ENCODE measurements around the gene POLR3B. TPM values are rescaled to one million over a fixed set of nuclear protein-coding genes. Genes with fewer than 3 reads are reported as not detected.

Gene POLR3B
- total RNA-seq, 2 experiments from 2014 or later: 4.7 TPM

DNA sequence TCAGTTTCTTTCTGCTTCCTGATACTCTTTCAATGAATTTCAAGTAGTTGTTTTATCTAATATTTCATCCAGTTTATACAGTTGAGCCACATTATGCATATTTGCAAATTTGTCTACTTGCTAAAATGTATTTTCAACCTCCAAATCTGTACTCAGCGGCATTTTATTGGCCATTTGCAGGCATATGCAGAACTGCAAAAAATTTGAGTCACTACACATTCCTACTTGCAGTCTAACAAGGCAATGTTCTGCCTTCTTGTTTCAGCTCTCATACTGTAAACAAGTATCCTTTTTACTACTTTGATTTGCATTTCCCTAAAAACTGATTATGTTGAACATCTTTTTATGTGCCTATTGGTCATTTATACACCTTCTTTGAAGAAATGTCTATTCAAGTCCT, 55.0 kb downstream of the POLR3B start:
- POLR2A ChIA-PET: no interaction called here
- H3K27ac Mint-ChIP-seq: no peak overlapping the region
- ATAC-seq (ENCODE audit: low read depth): no peak

DNA sequence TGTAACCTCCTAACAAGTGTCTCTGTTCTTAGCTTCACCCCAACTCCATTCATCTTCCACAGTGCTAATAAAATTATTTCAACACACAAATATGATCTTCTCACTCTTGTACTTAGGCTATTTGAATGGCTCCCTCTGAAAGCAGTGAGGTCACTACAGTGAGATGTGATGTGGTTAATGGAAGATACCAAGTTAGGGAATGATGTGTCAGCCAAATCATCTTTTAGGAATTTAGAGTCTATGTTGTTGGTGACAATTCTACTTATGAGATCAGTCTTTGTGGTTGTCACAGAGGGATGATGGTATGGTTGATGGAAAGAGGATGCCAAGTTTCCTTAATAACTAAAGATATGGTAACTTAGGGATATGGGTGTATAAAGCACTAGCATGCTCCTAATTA, 57.6 kb downstream of the POLR3B start:
- ATAC-seq (ENCODE audit: low read depth) (no peak), DNase-seq (no peak)
- Mint-ChIP-seq H3K27ac (no peak overlapping the region), H3K27me3 (no peaks in the 10 kb centered on the region), H3K36me3 (peaks cover 4% of the 10 kb centered on the region), H3K9me3 (no peaks in the 10 kb centered on the region), H3K4me1 (no peaks in the 10 kb centered on the region), H3K4me3 (no peak overlapping the region)
- POLR2A ChIA-PET: no interaction called here

More for the DNA sequence above, 55.0 kb downstream of the POLR3B start:
- Mint-ChIP-seq H3K36me3 (peaks cover 6% of the 10 kb centered on the region), H3K9me3 (no peaks in the 10 kb centered on the region), H3K4me1 (peaks cover 2% of the 10 kb centered on the region), H3K27me3 (no peaks in the 10 kb centered on the region), H3K4me3 (no peak overlapping the region)
- DNase-seq: no peak

DNA sequence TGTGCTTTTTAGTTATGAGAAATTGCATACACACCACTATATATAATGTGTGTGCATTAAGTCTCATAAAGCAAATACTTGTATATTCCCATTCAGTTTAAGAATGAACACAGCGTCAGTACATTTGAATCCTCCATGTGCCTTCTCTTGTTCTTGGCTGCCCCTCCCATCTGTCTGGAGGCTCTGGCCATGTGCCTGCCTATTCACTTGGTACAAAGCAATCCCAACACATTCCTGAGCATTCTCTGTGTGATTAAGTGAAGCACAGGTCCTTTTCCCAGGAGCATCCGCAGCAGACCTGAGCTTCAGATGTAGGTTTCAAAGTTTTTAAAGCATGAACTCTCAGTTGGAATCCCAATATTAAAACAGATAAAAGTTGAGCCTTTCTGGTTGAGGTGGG, 58.7 kb downstream of the POLR3B start:
- no peak overlapping the region for H3K27ac Mint-ChIP-seq
- POLR2A ChIA-PET: no interaction called here
- peaks cover 4% of the 10 kb centered on the region for H3K36me3 Mint-ChIP-seq
- H3K9me3 Mint-ChIP-seq: no peaks in the 10 kb centered on the region
- no peaks in the 10 kb centered on the region for H3K27me3 Mint-ChIP-seq
- ATAC-seq (ENCODE audit: low read depth) (no peak), DNase-seq (no peak)
- no peaks in the 10 kb centered on the region for H3K4me1 Mint-ChIP-seq
- no peak overlapping the region for H3K4me3 Mint-ChIP-seq

DNA sequence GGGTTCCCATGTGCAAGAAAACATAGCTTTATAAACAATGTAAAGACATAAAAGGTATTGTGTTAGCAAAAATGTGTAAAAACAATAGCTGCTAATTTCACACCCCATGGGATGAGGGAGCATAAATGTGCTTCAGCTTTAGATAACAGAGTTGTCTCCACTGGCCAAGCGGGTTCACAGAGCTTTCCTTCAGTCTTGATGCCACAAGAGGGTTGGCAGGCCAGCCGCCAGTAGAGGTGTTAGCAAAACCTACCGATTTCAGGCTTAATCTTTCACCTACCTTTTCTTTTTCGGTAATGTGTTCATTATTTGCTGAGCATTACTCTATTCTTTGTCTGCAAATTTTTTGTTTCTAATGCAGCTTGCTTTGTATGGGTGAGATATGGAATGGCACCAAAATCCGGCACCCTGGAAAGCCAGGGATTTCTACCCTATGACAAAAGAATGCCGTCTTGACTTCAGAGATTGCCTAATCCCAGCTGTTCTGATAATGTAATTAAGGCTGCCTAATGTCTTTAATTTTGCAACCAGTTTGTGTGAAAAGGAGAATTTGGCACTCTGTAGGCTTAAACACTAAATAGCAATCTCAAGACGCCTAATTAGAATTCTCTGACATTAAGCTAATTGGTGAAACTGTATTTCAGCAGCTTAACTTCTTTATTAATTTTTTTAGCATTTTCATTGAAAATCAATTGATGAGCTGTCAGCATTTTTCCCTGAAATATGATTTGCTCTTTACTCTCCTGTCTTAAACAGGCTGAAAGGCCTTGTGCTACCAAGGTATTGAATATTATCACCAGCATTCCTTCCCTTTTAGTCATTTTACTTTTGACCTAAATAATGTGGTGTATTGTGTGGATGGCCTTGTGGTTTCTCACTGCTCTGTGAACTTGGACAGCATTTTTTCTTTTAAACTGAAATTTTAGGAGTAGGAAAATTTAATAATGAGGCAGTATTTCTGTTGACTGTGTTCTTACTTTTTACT, 60.7 kb downstream of the POLR3B start:
- no peaks in the 10 kb centered on the region for H3K4me1 Mint-ChIP-seq
- POLR2A ChIA-PET: no interaction called here
- no peaks in the 10 kb centered on the region for H3K27me3 Mint-ChIP-seq
- H3K36me3 Mint-ChIP-seq: peaks cover 6% of the 10 kb centered on the region
- no peak overlapping the region for H3K27ac Mint-ChIP-seq
- H3K4me3 Mint-ChIP-seq: no peak overlapping the region
- ATAC-seq (ENCODE audit: low read depth): no peak
- H3K9me3 Mint-ChIP-seq: no peaks in the 10 kb centered on the region
- no peak for DNase-seq

DNA sequence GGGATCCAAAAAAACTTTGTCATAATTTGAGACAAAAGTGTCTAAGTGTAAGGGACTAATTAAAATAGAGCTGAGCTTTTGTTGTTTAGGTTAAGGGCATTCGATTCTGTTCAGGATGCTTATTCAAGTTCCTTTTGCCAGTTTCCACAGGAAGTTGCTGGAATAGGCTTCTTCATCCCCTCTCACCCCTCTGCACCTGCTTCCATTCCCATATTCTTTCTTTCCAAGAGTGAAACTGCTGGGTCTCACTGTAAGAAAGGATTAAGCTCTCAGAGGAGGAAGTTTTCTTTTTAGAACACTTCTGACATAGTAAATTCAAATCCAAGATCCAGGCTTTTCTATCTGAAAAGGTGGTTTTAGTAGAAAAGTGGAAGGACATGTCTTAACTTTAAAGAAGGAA, 61.4 kb downstream of the POLR3B start:
- H3K4me1 Mint-ChIP-seq: no peaks in the 10 kb centered on the region
- POLR2A ChIA-PET: no interaction called here
- DNase-seq (no peak), ATAC-seq (ENCODE audit: low read depth) (no peak)
- no peak overlapping the region for H3K4me3 Mint-ChIP-seq
- no peak overlapping the region for H3K27ac Mint-ChIP-seq
- no peaks in the 10 kb centered on the region for H3K9me3 Mint-ChIP-seq
- H3K27me3 Mint-ChIP-seq: no peaks in the 10 kb centered on the region
- peaks cover 6% of the 10 kb centered on the region for H3K36me3 Mint-ChIP-seq

DNA sequence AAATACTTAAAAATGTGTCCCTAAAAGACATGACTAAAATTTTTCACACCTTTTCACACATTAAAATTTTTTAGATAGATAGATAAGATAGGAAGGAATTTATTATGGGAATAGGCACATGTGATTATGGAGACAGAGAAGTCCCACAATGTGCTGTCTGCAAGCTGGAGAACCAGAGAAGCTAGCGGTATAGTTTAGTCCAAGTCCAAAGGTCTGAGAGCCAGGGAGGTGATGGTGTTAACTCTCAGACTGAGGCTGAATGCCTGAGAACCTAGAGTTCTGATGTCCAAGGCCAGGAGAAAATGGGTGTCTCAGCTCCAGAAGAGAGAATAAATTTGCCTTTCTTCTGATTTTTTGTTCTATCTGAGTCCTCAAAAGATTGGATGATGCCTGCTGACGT, 65.7 kb downstream of the POLR3B start:
- Mint-ChIP-seq H3K27ac (no peak overlapping the region), H3K36me3 (peaks cover 1% of the 10 kb centered on the region), H3K27me3 (no peaks in the 10 kb centered on the region), H3K4me3 (no peak overlapping the region), H3K9me3 (no peaks in the 10 kb centered on the region), H3K4me1 (no peaks in the 10 kb centered on the region)
- ATAC-seq (ENCODE audit: low read depth) (no peak), DNase-seq (no peak)
- POLR2A ChIA-PET: no interaction called here

DNA sequence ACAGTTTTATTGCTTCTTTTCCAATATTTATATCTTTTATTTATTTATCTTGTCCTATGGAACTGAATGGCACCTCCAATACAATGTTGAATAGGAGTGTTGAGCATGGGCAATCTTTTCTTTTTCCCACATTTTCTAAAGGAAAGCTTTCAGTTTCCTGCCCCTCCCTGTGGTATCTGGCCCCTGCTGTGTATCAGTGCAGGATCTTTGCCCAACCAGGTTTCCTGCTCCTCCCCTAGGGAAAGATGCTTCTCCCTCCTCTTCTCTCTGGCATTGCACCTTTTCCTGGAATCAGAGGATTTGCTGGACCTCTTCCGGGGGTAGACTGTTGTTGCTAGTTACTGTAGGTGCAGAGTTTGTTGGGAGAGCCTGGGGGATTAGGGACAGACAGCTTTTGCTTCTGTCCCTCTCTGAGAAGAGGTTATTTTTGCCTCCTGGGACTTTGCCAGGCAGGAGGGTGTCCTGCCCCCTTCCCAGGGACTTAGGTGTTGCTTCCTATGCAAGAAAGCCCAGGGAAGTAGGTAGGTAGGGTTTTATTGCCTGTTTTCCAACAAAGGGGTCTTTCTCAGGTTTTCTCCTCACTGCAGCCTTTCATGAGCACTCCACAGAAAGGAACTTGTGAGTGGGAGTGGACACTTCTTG, 67.6 kb downstream of the POLR3B start:
- no peaks in the 10 kb centered on the region for H3K9me3 Mint-ChIP-seq
- H3K4me1 Mint-ChIP-seq: no peaks in the 10 kb centered on the region
- no peak overlapping the region for H3K4me3 Mint-ChIP-seq
- no peak overlapping the region for H3K27ac Mint-ChIP-seq
- ATAC-seq (ENCODE audit: low read depth) (no peak), DNase-seq (no peak)
- POLR2A ChIA-PET: no interaction called here
- H3K27me3 Mint-ChIP-seq: no peaks in the 10 kb centered on the region
- H3K36me3 Mint-ChIP-seq: peaks cover 6% of the 10 kb centered on the region

DNA sequence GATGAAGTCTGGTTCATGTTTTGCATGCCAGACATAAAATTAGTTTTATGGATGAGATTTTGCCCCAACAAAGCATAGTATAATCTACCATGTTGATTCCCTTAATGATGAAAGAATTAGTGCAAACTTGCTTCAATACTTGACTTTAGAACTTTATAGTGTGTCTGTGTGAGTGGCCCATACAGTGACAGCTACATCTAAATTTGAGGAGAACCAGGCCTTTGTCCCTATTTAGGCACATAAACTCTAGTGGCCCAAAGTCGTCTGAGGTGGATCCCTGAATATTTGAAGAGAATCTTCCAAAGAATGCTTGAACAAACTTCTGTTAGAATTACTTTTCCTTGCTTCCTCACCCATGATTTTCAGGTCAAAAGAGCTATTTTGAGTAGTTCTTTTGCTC, 70.4 kb downstream of the POLR3B start:
- no peak overlapping the region for H3K27ac Mint-ChIP-seq
- DNase-seq (no peak), ATAC-seq (ENCODE audit: low read depth) (no peak)
- no peak overlapping the region for H3K4me3 Mint-ChIP-seq
- H3K4me1 Mint-ChIP-seq: no peaks in the 10 kb centered on the region
- H3K36me3 Mint-ChIP-seq: peaks cover 8% of the 10 kb centered on the region
- H3K27me3 Mint-ChIP-seq: no peaks in the 10 kb centered on the region
- no peaks in the 10 kb centered on the region for H3K9me3 Mint-ChIP-seq
- POLR2A ChIA-PET: no interaction called here

DNA sequence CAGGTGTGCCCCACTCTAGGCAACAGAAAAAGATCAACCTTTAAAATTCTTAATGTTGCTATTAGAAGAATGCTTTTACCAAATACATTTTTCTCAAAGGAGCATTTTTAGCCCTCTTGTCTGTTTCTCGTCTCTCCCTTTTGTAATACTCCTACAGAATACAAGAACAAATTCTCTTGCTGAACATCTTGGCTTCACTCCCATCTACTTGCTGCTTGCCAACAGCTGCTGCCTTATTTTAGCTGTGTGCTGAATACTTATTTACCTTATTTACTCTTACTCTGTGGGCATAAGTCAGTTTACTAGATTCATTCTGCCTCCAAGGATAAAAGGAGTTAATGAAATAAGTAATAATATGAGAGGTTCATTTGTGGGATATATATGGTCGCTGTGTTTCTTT, 70.8 kb downstream of the POLR3B start:
- POLR2A ChIA-PET: no interaction called here
- no peaks in the 10 kb centered on the region for H3K9me3 Mint-ChIP-seq
- DNase-seq (no peak), ATAC-seq (ENCODE audit: low read depth) (no peak)
- no peaks in the 10 kb centered on the region for H3K27me3 Mint-ChIP-seq
- no peak overlapping the region for H3K27ac Mint-ChIP-seq
- no peak overlapping the region for H3K4me3 Mint-ChIP-seq
- H3K36me3 Mint-ChIP-seq: peaks cover 6% of the 10 kb centered on the region
- H3K4me1 Mint-ChIP-seq: no peaks in the 10 kb centered on the region

DNA sequence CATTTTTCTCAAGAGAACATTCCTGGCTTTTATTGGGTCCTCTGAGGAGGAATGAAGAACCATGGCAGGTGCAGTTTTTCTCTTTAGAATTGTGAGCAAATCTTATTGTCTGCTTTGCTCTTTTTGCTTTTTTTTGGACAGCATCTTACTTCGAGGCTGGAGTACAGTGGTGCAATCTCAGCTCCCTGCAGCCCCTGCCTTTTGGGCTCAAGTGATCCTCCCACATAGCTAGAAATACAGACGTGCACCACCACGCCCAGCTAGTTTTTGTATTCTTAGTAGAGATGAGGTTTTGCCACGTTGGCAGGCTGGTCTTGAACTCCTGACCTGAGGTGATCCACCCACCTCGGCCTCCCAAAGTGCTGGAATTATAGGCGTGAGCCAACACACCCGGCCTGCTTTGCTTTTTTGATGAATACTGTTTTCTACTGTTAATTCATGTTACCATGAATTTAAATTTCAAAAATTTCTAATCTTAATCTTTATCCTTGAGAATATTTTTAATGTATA, 71.5 kb downstream of the POLR3B start:
- DNase-seq (no peak), ATAC-seq (ENCODE audit: low read depth) (no peak)
- POLR2A ChIA-PET: no interaction called here
- H3K4me3 Mint-ChIP-seq: no peak overlapping the region
- H3K4me1 Mint-ChIP-seq: no peaks in the 10 kb centered on the region
- H3K27me3 Mint-ChIP-seq: no peaks in the 10 kb centered on the region
- H3K9me3 Mint-ChIP-seq: no peaks in the 10 kb centered on the region
- peaks cover 6% of the 10 kb centered on the region for H3K36me3 Mint-ChIP-seq
- no peak overlapping the region for H3K27ac Mint-ChIP-seq

DNA sequence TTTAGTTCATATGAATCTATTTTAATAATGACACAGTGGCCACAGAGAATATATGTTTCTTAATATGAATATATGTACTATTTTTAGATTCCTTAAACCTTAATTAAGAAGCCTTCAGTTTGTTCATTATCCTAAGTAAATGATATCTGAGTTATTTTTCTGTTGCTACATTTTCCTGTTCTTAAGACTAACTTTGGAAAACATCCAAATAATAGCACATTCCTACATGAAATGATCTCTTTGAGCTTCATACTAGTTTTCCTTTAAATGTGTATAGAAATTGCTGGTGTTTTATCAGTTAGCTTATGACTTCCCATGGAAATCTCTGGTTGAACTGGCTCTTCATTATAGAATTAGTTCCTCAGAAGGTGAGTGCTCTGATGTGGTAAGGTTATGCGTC, 72.1 kb downstream of the POLR3B start:
- Mint-ChIP-seq H3K27ac (no peak overlapping the region), H3K9me3 (no peaks in the 10 kb centered on the region), H3K4me1 (no peaks in the 10 kb centered on the region), H3K4me3 (no peak overlapping the region), H3K27me3 (no peaks in the 10 kb centered on the region), H3K36me3 (peaks cover 6% of the 10 kb centered on the region)
- POLR2A ChIA-PET: no interaction called here
- ATAC-seq (ENCODE audit: low read depth) (no peak), DNase-seq (no peak)

DNA sequence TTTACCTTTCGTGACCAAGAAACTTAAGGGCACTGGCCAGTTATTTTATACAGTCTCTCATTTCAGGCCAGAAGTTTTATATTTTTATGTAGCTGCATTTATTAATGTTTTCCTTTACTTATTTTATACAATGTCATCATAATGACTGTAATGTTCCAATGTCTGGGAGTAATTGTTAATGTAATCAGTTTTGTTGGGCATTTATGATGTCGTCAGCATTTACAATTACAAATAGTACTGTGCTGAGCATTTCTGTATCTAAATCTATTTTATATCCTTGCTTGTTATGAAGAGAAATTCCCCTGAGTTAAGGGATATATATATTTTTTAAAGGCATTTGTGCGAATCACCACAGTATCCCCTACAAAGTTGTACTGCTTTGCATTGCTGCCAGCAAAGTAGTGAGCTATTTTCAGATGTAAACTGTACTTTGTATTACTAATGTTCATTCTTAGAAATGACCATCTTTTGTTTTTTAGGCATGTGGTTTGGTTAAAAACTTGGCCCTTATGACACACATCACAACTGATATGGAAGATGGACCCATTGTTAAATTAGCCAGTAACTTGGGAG, 74.4 kb downstream of the POLR3B start:
- H3K4me1 Mint-ChIP-seq: peaks cover 2% of the 10 kb centered on the region
- no peak overlapping the region for H3K4me3 Mint-ChIP-seq
- POLR2A ChIA-PET: no interaction called here
- no peak overlapping the region for H3K27ac Mint-ChIP-seq
- no peak for DNase-seq
- no peaks in the 10 kb centered on the region for H3K27me3 Mint-ChIP-seq
- ATAC-seq (ENCODE audit: low read depth): no peak
- H3K9me3 Mint-ChIP-seq: no peaks in the 10 kb centered on the region
- H3K36me3 Mint-ChIP-seq: peaks cover 6% of the 10 kb centered on the region

DNA sequence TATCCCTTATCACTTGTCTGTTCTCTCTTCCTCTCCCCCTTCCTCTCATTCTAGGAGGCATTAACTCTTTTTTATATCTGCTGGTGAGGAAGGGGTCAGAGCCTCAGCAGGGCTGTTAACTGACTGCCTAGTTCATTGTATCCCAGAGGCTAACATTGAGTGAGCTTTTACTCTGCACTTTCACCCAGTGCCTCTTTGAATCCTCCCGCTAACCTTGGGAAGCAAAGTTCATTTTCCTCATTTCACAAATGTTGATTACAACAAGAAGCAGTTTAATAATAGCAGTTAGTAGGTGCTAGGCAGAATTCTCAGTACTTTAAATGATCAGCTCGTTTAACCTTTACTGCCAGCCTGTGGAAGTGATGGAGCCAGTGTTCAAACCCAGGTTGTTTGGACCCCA, 75.5 kb downstream of the POLR3B start:
- Mint-ChIP-seq H3K9me3 (no peaks in the 10 kb centered on the region), H3K4me1 (peaks cover 2% of the 10 kb centered on the region), H3K36me3 (peaks cover 13% of the 10 kb centered on the region), H3K4me3 (no peak overlapping the region), H3K27me3 (no peaks in the 10 kb centered on the region), H3K27ac (no peak overlapping the region)
- no peak for ATAC-seq (ENCODE audit: low read depth)
- no peak for DNase-seq
- POLR2A ChIA-PET: no interaction called here

DNA sequence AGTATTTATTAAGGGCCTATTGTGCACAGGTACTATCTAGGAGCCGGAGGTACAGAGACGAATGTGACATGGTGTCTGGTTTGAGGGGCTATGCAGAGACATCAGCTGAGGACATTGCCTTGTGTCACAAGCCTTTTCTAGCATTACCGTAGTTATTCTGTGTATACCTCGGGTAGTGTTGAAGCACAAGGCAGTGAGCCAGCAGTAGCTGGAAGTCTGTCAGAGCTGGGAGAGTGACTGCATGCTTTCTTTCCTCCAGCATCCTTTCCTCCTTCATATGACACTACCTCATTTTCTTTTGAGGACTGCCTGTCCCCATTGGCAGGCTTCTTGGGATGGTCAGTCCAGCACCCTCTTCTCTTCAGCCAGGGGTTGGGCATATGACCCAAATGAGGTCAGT, 77.0 kb downstream of the POLR3B start:
- H3K9me3 Mint-ChIP-seq: no peaks in the 10 kb centered on the region
- peaks cover 2% of the 10 kb centered on the region for H3K4me1 Mint-ChIP-seq
- POLR2A ChIA-PET: no interaction called here
- no peak for DNase-seq
- ATAC-seq (ENCODE audit: low read depth): no peak
- H3K36me3 Mint-ChIP-seq: peaks cover 13% of the 10 kb centered on the region
- no peak overlapping the region for H3K4me3 Mint-ChIP-seq
- no peaks in the 10 kb centered on the region for H3K27me3 Mint-ChIP-seq
- no peak overlapping the region for H3K27ac Mint-ChIP-seq
